SH-SY5Y (cell line): ENCODE measurements around the gene AIF1L.

ENCODE experiments used
- GATA2 ChIP-seq: IDR thresholded peaks from 2 replicates; pipeline ENCODE4 v1.6.1; 2011; ENCODE audit warnings: mild to moderate bottlenecking, low read depth, low read length
- GATA3 ChIP-seq: IDR thresholded peaks from 2 replicates; pipeline ENCODE4 v1.6.1; 2011; ENCODE audit warnings: low read depth, mild to moderate bottlenecking, low read length, moderate library complexity

GRCh38 chr9:131122158-131122557 is 25.8 kb downstream of the AIF1L start:
- TF ChIP-seq GATA3 (no peak), GATA2 (no peak)
